HepG2 (cell line): Measurements from ENCODE around the gene APOL4. TPM values are rescaled to one million over a fixed set of nuclear protein-coding genes. Genes with fewer than 3 reads are reported as not detected.

ENCODE experiments used
- ATF7 ChIP-seq, 2 experiments: fragments of 450-650 bp in 1 of 2; sonication (generic) in 1 of 2; formaldehyde crosslinking in 1 of 2; IDR thresholded peaks; 2 replicates each; pipeline versions ENCODE4 v1.4.0 to v1.6.1; 2016 to 2020; ENCODE audit warnings: antibody characterized with exemption in 1 of 2, mild to moderate bottlenecking in 1 of 2, missing genetic modification reagents in 1 of 2
- CREB1 ChIP-seq, 2 experiments: fragments of 450-650 bp in 1 of 2; IDR thresholded peaks; 2 replicates each; pipeline ENCODE4 v1.6.1; 2016 to 2017; ENCODE audit warnings: control low read depth in 1 of 2, mild to moderate bottlenecking in 1 of 2, missing compliant biosample characterization in 1 of 2, missing genetic modification characterization in 1 of 2
- KLF9 ChIP-seq: IDR thresholded peaks from 2 replicates; pipeline ENCODE4 v1.6.1; 2016; ENCODE audit warnings: low read depth
- NAIF1 ChIP-seq: sonication (generic); formaldehyde crosslinking; IDR thresholded peaks from 2 replicates; pipeline ENCODE4 v1.5.0; 2020; ENCODE audit warnings: mild to moderate bottlenecking, missing genetic modification reagents, borderline replicate concordance
- ZNF143 ChIP-seq: sonication (generic); formaldehyde crosslinking; IDR thresholded peaks from 2 replicates; pipeline ENCODE4 v1.4.0; 2020; ENCODE audit warnings: missing genetic modification reagents
- ZNF510 ChIP-seq: sonication (generic); formaldehyde crosslinking; IDR thresholded peaks from 2 replicates; pipeline ENCODE4 v1.4.0; 2020; ENCODE audit warnings: low read depth, mild to moderate bottlenecking, missing genetic modification reagents
- polyA plus RNA-seq, 8 experiments: library from polyadenylated mRNA; depleted of rRNA in 3 of 8; stranded (reverse) in 7 of 8; unstranded in 1 of 8; fragments of >200 nt; fragmentation: Illumina TruSeq in 4 of 8; extraction: Trizol in 4 of 8; gene quantifications; 2 replicates each; pipeline versions ENCODE4 v1.2.1 to v1.2.3, GENCODE V29; 2011 to 2016; ENCODE audit warnings: low read depth in 4 of 8, missing spikeins in 1 of 8, mixed read lengths in 1 of 8; ENCODE audit not compliant: insufficient read depth in 1 of 8
- total RNA-seq, 5 experiments: library from RNA; depleted of rRNA; stranded (reverse); fragments of >200 nt; fragmentation: Illumina TruSeq; extraction: Trizol; gene quantifications; 2 replicates each; pipeline ENCODE4 v1.2.3, GENCODE V29; 2016; ENCODE audit warnings: low read depth in 1 of 5
- TF ChIP-seq, protein P1 (sequence below): sonication (generic); formaldehyde crosslinking; IDR thresholded peaks from 2 replicates; pipeline ENCODE4 v1.4.0; 2020; ENCODE audit warnings: mild to moderate bottlenecking, missing genetic modification reagents, borderline replicate concordance
- TF ChIP-seq, protein P2 (sequence below): sonication (generic); formaldehyde crosslinking; conservative IDR thresholded peaks from 2 replicates; pipeline ENCODE4 v1.4.0; 2020; ENCODE audit warnings: missing genetic modification reagents
- TF ChIP-seq, protein P3 (sequence below): sonication (generic); formaldehyde crosslinking; IDR thresholded peaks from 2 replicates; pipeline ENCODE4 v1.4.0; 2020; ENCODE audit warnings: low read depth, missing genetic modification reagents
- TF ChIP-seq, protein P4 (sequence below): IDR thresholded peaks from 2 replicates; pipeline ENCODE4 v1.6.1; 2016; ENCODE audit warnings: control low read depth
- TF ChIP-seq, protein P5 (sequence below): IDR thresholded peaks from 2 replicates; pipeline ENCODE4 v1.6.1; 2016; ENCODE audit warnings: mild to moderate bottlenecking

APOL4 gene
- total and polyA plus RNA-seq, 2 of the 13 experiments (the other 11 are each of a cell fraction or from before 2014, with no cell fraction given) = 0.77 to 2.8 TPM

DNA sequence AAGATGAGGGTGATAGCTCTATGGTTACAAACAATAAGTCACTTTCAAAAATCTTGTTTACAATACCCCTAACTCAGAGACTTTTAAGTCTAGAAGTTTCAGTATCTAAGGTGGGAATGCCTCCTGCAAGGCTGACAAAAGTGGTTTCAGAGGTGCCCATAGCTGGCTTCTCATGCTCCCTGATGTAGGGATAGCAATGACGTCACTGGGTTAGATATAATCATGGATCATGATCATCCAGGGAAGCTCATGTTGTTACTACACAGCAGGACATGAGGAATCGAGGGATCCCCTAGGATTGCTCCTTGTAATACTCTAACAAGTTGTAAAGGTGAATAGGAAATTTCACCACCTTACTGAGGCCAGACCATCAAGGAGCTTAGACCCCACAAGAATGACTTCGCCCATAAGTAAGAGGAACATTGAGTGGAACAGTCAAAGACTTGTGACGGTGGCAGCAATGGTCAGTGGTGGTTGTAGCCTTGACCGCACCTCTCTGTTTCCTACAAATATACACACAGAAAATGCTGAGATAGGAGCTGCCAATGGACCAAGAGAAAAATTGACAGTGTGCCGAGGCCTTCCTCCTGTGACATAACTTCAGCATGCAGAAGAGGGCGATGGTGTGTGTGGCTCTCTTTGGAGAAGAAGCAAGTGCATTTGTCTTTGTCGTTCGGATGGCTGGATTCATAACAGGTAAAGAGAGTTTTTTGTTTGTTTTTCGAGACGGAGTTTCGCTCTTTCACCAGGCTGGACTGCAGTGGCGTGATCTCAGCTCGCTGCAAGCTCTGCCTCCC, 15.6 kb downstream of the APOL4 start (continued):
- TF ChIP-seq, protein P1, sequence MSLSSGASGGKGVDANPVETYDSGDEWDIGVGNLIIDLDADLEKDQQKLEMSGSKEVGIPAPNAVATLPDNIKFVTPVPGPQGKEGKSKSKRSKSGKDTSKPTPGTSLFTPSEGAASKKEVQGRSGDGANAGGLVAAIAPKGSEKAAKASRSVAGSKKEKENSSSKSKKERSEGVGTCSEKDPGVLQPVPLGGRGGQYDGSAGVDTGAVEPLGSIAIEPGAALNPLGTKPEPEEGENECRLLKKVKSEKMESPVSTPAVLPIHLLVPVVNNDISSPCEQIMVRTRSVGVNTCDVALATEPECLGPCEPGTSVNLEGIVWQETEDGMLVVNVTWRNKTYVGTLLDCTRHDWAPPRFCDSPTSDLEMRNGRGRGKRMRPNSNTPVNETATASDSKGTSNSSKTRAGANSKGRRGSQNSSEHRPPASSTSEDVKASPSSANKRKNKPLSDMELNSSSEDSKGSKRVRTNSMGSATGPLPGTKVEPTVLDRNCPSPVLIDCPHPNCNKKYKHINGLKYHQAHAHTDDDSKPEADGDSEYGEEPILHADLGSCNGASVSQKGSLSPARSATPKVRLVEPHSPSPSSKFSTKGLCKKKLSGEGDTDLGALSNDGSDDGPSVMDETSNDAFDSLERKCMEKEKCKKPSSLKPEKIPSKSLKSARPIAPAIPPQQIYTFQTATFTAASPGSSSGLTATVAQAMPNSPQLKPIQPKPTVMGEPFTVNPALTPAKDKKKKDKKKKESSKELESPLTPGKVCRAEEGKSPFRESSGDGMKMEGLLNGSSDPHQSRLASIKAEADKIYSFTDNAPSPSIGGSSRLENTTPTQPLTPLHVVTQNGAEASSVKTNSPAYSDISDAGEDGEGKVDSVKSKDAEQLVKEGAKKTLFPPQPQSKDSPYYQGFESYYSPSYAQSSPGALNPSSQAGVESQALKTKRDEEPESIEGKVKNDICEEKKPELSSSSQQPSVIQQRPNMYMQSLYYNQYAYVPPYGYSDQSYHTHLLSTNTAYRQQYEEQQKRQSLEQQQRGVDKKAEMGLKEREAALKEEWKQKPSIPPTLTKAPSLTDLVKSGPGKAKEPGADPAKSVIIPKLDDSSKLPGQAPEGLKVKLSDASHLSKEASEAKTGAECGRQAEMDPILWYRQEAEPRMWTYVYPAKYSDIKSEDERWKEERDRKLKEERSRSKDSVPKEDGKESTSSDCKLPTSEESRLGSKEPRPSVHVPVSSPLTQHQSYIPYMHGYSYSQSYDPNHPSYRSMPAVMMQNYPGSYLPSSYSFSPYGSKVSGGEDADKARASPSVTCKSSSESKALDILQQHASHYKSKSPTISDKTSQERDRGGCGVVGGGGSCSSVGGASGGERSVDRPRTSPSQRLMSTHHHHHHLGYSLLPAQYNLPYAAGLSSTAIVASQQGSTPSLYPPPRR (CRISPR knock-in tag) = no peak
- TF ChIP-seq KLF9 (CRISPR knock-in tag) (no peak), NAIF1 (CRISPR knock-in tag) (no peak), ZNF510 (CRISPR knock-in tag) (no peak), CREB1 (IDR thresholded peaks at IDR 0.05) (peak; percentile 92), CREB1 (CRISPR knock-in tag; IDR thresholded peaks at IDR 0.05) (no peak), ATF7 (IDR thresholded peaks at IDR 0.05) (peak; percentile 96), ATF7 (CRISPR knock-in tag; IDR thresholded peaks at IDR 0.05) (no peak), ZNF143 (CRISPR knock-in tag) (no peak)
- TF ChIP-seq, protein P2, sequence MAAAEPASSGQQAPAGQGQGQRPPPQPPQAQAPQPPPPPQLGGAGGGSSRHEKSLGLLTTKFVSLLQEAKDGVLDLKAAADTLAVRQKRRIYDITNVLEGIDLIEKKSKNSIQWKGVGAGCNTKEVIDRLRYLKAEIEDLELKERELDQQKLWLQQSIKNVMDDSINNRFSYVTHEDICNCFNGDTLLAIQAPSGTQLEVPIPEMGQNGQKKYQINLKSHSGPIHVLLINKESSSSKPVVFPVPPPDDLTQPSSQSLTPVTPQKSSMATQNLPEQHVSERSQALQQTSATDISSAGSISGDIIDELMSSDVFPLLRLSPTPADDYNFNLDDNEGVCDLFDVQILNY = no peak
- TF ChIP-seq, protein P3, sequence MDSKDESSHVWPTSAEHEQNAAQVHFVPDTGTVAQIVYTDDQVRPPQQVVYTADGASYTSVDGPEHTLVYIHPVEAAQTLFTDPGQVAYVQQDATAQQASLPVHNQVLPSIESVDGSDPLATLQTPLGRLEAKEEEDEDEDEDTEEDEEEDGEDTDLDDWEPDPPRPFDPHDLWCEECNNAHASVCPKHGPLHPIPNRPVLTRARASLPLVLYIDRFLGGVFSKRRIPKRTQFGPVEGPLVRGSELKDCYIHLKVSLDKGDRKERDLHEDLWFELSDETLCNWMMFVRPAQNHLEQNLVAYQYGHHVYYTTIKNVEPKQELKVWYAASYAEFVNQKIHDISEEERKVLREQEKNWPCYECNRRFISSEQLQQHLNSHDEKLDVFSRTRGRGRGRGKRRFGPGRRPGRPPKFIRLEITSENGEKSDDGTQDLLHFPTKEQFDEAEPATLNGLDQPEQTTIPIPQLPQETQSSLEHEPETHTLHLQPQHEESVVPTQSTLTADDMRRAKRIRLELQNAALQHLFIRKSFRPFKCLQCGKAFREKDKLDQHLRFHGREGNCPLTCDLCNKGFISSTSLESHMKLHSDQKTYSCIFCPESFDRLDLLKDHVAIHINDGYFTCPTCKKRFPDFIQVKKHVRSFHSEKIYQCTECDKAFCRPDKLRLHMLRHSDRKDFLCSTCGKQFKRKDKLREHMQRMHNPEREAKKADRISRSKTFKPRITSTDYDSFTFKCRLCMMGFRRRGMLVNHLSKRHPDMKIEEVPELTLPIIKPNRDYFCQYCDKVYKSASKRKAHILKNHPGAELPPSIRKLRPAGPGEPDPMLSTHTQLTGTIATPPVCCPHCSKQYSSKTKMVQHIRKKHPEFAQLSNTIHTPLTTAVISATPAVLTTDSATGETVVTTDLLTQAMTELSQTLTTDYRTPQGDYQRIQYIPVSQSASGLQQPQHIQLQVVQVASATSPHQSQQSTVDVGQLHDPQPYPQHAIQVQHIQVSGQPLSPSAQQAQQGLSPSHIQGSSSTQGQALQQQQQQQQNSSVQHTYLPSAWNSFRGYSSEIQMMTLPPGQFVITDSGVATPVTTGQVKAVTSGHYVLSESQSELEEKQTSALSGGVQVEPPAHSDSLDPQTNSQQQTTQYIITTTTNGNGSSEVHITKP = no peak
- TF ChIP-seq, protein P4, sequence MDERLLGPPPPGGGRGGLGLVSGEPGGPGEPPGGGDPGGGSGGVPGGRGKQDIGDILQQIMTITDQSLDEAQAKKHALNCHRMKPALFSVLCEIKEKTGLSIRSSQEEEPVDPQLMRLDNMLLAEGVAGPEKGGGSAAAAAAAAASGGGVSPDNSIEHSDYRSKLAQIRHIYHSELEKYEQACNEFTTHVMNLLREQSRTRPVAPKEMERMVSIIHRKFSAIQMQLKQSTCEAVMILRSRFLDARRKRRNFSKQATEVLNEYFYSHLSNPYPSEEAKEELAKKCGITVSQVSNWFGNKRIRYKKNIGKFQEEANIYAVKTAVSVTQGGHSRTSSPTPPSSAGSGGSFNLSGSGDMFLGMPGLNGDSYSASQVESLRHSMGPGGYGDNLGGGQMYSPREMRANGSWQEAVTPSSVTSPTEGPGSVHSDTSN (CRISPR knock-in tag) = no peak
- TF ChIP-seq, protein P5, sequence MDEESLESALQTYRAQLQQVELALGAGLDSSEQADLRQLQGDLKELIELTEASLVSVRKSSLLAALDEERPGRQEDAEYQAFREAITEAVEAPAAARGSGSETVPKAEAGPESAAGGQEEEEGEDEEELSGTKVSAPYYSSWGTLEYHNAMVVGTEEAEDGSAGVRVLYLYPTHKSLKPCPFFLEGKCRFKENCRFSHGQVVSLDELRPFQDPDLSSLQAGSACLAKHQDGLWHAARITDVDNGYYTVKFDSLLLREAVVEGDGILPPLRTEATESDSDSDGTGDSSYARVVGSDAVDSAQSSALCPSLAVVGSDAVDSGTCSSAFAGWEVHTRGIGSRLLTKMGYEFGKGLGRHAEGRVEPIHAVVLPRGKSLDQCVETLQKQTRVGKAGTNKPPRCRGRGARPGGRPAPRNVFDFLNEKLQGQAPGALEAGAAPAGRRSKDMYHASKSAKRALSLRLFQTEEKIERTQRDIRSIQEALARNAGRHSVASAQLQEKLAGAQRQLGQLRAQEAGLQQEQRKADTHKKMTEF = no peak
- TF ChIP-seq, all 625 proteins: peak for 4
